ENCODE measurements around the gene DNAH12.

The DNAH12 gene

DNA sequence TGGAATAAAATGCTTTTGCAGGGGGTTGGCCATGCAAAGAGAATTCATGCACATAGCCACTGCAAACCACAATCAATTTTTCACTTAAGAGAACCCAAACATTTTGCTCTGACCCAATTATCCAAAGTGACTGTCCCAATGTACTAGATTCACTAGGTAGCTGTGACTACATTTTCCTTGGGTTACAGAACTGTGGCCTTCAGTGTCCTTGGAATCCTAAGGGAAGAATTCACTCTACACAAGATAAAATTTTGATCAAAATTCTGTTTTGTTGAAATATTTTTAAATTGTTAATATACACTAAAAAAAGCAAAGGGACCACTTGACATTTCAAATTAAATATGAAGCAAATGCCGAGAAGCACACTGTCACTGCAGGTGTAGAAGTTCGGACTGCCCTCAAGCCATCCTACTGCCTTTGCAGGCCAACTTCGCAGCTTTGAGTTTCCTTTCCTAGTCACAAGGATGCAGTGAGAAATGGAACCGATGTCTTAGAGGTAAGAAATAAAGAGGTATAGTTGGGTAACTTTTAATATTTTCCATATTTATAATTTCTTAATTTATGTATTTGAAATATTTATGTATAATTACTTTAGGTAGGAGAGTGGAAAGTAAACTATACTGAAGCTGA is 251.1 kb downstream of the DNAH12 start:
- no peak for DNase-seq

DNA sequence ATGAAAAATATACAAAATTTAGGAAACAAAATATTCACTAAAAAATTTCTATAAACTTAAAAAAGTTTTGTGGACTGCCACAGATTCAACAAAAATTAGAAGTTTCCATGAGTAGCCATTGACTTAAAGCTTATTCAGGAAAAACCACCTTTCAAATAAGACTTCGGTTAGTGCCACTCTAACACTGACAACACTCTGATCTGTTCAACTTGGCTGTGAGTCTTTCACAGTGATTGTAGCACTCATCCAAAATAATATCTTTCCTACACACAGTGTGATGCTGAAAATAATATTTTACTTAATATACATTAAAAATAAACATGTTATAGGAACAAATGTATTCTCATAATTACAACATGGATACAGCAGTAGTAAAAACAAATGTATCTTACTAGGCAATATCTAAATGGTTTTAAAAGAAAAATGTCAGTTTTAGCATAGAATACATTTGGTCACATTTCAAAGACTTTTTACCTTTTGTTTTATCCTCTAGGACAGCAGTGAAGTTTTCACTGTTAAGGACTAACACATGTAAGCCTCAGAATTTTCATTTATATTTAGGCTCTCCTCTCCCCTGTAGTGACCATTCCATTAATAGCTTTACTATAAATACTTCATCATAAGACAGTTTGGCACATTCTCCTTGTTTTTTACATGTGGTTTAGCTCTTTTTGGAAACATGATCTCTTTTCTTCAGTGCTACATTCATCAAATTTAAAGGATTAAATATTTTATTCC is 251.8 kb downstream of the DNAH12 start, which contains the start of gene ASB14:
Gene ASB14 (minus strand): TSS at position 527 of the 738 bp plus-strand sequence. CDS start 652 bp downstream, outside the sequence.
- no peak for DNase-seq

GRCh38 chr3:57288403-57288802 is 255.7 kb downstream of the DNAH12 start:
- DNase-seq, result no peak

DNA sequence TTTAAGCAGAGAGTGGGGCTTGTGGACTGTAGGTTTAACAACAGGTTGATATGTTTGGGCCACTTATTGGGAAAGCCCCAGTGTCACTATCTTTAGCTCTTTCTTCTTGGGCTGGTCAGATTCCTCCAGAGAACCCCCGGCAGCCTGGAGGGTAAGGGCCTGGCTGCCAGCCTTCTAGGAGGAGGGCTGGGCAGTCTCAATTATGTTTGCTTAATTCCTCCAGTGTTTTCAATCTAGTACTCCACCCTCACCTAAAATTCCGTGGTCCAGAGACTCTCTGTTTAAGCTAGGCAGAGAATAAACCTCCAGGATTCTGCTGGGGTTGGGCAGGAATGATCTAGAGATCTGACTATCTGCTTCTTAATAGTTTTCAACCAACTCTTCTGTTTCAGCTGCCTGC is 256.9 kb downstream of the DNAH12 start:
- DNase-seq, result no peak

DNA sequence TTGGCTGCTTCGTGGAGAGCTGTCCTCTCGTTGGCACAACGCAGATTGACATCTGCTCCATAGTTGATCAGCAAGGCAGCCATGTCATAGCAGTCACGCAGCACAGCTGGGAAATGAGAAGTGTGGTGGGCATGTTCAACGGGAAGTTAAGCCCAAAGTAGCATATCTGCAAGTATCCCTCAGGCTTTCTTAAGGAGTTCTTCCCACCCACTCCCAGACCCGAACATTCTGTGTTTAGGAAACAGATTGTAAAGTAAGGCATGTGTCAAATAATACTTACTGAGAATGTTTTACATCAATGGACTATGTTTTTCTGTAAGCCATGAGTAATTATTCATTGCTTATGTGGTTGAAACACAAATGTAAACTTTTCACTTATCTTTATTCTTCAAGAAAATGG is 260.8 kb downstream of the DNAH12 start:
- no peak for DNase-seq

DNA sequence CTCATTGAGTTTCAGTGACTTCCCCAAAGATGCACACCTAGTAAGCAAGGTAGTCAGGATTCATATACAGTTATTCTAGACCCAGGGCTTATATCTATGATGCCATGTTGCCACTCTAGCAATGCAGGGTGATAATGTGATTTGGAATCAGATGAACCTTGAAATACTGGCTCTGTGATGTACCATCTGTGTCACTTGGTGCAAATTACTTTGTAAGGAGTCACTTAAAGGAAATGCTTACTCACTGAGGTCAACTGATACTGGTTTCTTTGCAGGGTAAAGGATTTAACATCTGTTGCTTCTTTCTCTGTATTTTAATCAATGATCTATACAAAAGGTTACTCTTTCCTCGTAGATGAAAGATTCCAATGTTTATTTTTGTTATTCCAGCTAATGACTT is 262.4 kb downstream of the DNAH12 start:
- no peak for DNase-seq

DNA sequence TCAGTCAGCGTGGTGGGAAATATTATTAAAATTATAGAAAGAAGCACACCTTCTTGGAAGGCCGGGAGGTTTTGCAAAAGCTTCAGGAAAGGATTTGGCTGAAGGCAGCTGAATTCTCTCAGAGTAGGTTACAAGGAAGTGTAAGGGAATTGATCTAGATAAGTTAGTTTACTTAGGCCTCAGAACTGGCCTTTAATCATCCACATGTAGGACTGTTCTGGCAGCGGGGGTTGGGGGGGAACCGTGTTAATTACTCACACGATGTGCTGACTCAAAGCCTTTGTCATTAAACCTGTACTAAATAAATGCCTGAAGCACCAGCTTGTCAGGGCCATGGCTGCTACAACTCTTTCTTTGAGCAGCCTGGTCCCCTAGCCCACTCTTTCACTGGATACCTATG is 264.5 kb downstream of the DNAH12 start:
- DNase-seq, result no peak

GRCh38 chr3:57278237-57278636 is 265.9 kb downstream of the DNAH12 start:
- DNase-seq, result no peak

GRCh38 chr3:57275393-57275792 is 268.8 kb downstream of the DNAH12 start:
- DNase-seq, result no peak

- DNase-seq, result no peak
These were observed 269.3 kb downstream of the DNAH12 start for GRCh38 chr3:57274845-57275244.

- no peak for DNase-seq
These were observed 275.7 kb downstream of the DNAH12 start for GRCh38 chr3:57268416-57268815.

GRCh38 chr3:57261929-57262328 is 282.2 kb downstream of the DNAH12 start:
- DNase-seq, result no peak

DNA sequence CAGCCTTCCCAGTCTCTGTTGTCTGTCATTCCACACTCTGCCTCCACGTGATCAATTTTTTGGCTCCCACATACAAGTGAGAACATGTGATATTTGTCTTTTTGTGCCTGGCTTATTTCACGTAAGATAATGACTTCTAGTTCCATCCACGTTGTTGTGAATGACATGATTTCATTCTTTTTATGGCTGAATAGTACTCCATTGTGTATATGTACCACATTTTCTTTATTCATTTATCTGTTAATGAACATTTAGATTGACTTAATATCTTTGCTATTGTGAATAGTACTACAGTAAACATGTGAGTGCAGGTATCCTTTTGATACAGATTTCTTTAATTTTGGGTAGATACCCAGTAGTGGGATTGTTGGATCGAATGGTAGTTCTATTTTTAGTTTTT is 283.0 kb downstream of the DNAH12 start:
- DNase-seq, result no peak

DNA sequence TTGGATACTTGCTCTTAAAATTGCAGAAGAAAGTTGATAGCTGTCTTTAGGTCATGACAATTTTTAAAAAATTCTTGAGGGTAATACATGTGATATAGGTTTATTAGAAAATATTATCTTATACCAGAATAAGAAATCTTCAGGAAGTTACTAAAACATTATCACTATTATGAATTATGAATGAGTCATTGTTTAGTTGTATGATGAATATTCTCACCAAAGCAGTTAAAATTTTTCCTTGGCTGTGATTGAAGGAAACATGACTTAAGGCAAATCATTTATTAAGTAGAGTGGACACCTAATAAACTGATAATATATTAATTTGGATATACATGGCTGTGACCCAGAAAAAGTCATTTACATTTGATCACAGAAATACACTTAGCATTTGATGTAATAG is 286.5 kb downstream of the DNAH12 start:
- no peak for DNase-seq

- DNase-seq, result no peak
These were observed 287.3 kb downstream of the DNAH12 start for GRCh38 chr3:57256844-57257243.

DNA sequence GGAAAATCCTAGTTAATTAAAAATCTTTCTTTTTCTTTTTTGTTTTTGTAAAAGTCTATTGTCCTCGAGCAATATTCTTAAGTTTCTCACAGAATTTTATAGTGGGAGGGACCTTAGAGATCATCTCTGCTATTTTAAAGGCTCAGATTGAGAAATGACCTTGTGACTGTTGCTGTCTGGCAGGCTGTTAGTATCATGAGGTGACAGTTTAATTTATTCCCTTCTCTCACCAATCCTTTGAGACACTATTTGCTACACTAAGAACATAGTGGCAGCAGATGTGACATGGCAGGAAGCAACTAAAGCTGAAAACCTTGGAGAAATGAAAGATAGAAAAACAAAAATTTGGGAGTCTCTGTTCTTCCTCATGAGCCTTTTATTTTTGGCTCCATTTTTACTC is 291.7 kb downstream of the DNAH12 start:
- DNase-seq, result no peak

GRCh38 chr3:57244946-57245345 is 299.2 kb downstream of the DNAH12 start:
- no peak for DNase-seq
